Retina (tissue), 1 donor: ENCODE results near the gene SENP7.
"Not testable (repeated sequence)": the region's sequence is repeated elsewhere in the genome, so short reads cannot be mapped to it uniquely, and the experiment has no call there.

Experiments
- DNase-seq: peaks from one replicate; pipeline ENCODE4 v3.0.0-alpha.2; 2016

Gene SENP7

DNA sequence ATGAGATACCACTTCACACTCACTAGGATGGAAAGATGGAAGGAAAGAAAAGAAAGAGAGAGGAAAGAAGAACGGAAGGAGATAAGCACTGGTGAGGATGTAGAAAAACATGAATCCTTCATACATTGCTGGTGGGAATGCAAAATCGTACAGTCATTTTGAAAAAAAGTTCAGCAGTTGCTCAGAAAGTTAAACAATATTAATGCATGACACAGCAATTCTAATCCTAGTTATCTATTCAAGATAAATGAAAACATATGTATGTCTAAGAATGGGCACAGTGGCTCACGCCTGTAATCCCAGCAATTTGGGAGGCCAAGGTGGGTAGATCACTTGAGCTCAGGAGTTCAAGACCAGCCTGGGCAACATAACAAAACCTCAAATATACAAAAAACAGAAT lies 59.1 kb downstream of the SENP7 start:
- no peak for DNase-seq

DNA sequence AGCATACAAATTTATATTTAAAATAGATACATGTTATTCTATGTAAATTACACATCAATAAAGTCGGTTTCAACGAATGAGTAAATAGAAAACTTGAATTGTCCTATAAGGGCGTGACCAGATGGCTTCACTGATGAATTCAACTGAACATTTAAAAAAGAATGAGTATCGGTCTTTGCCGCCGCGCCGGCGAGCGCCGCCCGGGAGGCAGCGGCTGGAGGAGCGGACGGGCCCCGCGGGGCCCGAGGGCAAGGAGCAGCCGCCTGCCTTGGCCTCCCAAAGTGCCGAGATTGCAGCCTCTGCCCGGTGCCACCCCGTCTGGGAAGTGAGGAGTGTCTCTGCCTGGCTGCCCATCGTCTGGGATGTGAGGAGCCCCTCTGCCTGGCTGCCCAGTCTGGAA lies 74.4 kb downstream of the SENP7 start:
- not testable (repeated sequence) for DNase-seq

DNA sequence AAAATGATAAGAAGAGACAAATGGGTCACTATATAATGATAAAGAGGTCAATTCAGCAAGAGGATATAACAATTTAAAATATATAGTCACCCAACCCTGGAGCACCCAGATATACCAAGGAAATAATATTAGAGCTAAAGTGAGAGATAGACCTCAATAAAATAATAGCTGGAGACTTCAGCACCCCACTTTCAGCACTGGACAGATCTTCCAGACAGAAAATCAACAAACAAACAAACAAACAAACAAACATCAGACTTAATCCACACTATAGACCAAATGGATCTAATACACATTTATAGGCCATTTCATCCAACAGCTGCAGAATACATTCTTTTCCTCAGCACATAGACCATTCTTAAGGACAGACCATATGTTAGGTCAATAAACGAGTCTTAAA lies 79.4 kb downstream of the SENP7 start:
- no peak for DNase-seq

DNA sequence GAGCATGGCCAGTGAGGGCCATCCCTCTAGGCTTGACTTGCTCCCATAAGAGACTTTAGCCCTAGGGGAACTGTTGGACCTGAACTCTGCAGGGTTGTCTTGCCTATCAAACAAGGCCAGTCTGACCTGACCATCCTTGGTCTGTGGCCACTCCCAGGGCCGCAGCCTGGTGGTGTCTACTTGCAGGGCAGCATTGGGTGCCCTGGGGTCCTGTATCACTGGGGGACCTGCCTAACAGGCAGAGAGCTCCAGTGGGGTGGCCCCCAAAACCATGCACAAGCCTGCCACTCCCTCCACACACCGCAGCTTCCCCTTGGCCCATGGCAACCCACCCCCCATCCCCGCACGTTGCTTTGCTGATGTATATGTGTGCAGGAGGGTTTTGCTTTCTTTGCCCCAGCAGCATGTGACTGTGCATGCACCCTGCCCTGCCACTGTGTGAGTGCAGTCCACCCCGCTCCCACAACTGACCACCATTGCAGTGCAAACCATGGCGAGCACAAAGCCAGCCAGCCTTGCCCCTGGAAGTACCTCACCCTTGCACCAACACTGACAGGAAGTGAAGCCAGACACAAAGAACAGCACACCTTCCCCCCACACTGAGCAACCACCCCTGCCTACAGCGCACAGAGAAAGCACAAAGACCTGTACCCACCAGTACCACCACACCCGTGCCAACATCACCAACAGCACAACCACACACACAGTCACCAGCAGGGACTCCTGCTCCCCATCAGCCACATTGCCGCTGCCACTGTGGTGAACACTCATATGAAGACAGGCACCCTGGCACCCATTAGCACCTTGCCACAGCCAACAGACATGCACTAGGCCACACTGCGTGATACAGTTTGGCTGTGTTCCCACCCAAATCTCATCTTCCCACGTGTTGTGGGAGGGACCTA lies 88.8 kb downstream of the SENP7 start:
- no peak for DNase-seq

DNA sequence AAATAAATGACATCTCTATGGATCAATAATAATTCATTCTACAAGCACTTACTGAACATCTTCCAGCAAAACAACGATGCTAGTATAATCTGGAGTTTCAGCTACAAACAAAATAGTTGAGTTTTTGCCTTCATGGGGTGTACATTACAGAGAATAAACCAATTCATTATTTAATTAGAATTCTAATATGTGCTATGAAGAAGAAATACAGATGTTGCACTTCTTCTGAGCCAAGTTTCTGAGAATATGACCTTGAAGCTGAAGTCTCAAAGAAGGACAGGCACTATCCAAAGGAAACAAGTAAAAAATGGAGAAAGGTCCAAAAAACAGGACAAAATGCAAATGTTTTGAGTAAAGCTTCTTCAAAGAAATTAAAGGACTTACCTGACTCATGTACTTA lies 94.2 kb downstream of the SENP7 start:
- DNase-seq: no peak

DNA sequence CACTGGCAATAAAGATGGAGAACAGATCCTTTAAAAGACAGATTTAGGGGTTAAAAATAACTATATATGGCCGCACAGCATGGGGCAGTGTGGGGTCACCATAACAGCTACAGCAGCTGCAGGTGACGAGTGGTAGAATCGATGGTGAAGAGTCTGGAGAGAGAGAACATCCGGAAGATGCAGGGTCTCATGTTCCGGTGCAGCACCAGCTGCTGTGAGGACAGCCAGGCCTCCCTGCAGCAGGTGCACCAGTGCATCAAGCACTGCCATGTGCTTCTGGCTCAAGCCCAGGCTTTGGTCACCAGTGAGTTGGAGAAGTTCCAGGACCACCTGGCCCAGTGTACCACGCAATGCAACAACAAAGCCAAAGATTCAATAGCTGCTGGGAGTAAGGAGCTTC lies 98.9 kb downstream of the SENP7 start:
- no peak for DNase-seq

DNA sequence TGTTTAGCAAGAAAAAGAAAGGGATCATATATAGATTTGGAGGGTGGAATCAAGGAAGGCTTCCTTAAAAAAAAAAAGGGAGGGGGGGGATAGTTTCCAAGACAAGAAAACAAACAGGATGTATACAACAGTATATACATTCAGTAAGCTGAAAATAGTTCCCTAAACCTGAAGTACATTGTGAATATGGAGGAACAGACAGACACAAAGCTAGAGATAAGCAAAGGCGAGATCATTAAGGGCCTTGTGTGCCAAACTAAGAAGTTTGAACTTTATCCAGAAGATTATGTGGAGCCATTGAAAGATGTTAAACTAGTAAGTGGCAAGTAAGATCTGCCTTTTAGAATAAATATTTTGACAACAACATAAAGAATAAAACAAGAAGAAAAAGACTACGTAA lies 99.4 kb downstream of the SENP7 start:
- DNase-seq: no peak

DNA sequence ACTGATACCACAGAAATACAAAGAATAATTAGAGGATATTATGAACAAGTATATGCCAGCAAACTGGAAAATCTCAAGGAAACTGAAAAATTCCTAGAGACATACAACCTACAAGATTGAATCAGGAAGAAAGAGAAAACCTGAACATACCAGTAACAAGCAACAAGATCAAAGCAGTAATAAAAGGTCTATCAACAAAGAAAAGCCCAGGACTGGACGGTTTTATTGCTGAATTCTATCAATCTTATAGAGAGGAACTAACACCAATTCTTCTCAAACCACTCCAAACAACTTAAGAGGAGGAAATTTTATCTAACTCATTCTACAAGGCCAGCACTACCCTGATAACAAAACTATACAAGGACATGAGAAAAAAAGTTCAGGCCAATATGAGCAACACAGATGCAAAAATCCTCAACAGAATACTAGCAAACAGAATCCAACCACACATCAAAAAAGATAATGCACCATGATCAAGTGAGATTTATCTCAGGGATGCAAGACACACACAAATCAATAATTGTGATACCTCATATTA lies 121.5 kb downstream of the SENP7 start:
- DNase-seq: no peak

DNA sequence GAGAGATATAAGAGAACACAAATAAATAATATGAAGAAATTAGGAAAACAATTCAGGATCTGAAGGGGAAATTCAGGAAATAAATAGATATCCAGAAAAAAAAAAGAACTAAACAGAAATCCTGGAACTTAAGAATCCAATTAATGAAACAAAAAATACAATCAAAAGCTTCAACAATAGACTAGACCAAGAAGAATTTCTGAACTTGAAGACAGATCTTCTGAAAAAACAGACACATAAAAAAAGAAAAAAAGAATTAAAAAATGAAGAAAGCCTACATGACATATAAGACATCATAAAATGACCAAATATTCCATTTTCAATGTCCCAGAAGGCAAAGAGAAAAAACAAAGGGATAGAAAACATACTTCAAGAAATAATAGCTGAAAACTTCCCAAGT lies 124.3 kb downstream of the SENP7 start:
- no peak for DNase-seq

DNA sequence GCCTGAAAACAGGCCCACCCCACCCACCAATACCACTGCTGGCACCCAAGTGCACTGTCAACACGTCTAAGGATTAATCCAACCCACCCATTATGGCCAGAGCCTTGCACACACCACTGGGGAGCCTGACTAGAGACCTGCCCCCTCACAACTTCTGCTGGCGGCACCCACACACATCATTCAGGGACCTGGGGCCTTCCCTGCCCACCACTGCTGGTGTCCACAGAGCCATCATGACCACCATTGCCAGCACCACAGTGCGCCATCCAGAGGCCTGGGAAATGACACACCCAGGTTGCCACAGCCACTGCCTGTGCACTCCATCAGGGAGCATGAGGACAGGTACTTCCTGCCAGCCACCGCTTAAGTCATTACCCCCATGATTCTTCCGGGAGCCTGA lies 125.7 kb downstream of the SENP7 start:
- no peak for DNase-seq

DNA sequence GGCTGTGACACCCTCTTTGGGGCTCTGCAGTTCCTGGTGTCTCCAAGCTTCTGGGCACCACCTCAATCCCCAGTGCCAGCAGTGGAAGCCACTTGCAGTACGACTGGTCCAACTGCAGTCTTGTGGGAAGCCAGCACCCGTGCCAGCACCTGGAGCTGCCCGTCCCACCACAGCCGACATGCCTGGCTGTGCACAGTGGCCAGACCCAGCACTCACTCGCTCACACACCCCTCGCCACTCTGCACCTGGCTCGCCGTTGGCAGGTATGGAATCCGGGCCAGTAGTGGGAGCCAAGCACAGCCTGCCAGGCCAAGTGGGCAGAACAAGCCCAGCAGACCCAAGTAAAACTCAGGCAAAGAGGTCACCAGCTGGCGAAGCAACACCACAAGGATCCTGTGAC lies 128.6 kb downstream of the SENP7 start:
- no peak for DNase-seq

DNA sequence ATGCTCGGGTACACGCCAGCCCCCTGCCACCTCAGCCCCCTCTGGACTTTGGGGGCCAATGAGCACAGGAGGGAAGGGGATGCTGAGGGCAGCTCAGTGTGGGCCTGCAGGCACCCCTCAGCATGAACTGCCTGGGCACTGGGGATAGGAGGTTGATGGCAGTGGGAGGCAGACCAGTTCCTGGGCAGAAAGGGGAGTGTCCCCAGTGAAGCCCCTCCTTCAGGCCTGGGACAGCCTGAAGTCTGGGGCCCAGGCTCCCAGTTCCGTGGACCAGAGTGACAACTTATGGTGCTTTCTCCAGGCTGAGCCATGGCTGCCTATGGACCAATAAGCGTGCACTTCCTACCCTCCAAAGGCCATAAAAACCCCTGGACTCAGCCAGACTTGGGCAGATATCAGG lies 129.4 kb downstream of the SENP7 start:
- no peak for DNase-seq

DNA sequence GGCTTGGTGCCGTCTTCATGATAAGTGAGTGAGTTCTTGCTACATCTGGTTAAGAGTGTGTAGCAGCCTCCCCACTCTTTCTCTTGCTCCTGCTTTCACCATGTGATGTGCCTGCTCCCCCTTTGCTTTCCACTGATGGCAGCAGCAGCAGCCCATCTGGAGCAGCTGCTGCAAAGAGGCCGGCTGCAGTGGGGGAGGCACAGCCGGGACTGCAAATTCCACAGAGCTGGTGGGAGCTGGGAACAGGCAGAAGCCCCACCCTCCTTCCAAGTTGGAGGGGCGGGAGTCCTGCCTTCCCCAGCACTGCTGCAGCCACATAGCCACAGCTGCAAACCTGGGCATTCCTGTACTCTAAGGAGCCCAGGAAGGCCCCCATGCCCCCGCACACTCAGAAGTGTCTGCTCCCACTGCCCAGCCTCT lies 129.8 kb downstream of the SENP7 start:
- DNase-seq: no peak

DNA sequence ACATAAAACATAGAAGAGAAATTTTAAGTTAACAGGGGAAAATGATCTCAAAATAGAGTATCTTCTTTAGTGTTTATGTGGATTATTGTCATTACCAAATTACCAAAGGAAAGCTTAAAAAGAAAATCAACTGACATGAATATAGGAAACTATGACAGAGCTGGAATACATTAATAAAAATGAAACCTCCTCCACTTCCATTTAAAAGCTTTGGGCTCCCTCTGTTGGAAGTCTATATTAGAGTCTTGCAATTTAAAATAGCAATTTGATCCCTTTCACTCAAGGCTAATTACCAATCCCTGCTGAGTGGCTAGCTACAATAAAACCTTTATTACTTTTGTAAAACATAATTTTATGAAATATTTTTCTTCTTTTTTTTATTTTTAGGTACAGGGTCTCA lies 131.2 kb downstream of the SENP7 start:
- DNase-seq: no peak

DNA sequence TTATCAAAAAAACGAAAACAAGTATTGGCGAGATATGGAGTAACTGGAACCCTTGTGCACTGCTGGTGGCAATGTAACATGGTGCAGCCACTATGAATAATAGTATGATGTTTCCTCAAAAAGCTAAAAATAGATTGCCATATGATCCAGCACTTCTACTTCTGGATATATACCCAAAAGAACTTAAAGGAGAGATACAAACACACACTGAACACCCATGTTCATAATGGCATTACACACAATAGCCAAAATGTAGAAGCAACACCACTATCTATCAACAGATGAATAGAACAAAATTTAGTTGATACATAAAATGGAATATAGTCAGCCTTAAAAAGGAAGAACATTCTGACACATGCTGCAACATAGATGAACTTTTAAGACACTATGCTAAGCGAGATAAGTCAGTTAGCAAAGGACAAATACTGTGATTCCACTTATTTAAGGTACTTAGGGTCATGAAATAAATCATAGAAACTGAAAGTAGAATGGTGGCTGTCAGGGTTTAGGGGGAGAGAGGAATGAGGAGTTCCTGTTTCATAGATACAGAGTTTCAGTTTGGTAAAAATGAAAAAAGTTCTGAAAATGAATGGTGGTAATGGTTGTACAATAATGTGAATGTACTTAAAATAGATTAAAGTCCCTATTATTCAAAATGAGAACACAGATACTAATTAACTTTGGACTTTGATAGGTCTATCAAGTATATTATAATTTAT lies 133.2 kb downstream of the SENP7 start:
- DNase-seq: no peak

DNA sequence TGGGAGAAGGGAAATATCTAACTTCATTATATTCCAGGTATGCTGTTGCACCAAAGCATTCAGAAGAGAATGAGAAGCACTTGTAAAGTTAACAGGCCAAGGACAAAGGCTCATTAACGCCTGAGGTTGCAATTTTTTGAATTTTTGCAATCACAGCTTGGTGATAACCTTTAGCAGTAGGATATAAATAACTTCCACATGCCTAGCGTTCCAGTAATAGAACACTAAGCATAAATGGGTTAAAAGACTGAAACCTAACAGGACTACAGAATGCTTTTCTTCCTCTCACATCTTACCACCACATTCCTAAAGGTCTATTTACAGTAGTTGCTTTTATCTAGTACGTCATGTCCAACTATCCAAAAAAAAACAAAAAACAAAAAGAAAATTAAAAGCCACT lies 135.2 kb downstream of the SENP7 start:
- DNase-seq: no peak

DNA sequence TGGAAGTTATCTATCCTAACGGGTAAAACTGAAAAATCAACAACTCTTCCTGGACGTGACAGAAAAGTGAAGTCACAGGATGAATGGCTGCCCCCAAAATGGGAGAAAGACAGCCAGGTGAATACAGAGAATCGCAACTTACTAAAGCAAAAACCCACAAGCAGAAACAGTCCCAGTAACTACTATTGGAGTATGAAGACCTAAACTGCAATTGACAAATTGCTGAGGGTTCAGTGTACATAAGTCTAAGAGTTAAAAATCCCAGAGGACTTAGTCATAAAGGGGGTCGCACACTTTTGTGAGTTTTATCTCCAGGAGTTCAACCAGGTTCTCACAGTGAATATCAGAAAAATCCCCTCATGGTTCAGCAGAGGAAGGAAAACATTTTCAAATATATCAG lies 135.8 kb downstream of the SENP7 start:
- DNase-seq: no peak

DNA sequence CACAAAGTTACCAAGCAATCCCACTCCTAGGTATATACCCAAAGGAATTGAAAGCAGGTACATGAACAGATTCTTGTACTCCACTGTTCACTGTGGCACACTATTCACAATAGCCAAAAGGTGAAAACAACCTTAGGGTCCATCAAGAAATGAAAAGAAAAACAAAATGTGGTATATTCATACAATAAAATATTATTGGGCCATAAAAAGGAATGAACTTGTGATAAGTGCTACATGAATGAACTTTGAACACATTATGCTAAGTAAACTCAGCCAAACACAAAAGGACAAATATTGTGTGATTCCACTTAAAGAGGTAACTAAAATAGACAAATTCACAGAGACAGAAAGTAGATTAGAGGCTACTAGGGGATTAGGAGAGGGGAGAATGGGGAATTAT lies 137.4 kb downstream of the SENP7 start:
- DNase-seq: no peak

DNA sequence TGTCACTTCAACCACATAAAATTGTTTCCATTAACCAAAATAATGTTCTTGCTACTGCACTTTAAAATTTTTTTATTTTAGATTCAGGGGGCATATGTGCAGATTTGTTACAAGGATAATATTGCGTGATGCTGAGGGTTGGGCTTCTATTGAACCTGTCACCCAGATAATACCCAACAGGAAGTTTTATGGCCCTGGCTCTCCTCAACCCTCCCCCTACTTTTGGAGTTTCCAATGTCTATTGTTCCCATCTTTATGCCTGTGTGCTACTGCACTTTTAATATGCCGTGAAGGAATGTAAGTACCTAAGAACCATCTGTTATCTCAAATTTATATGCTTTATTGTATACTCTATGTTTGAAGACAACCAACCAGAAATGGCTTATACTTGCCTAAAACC lies 150.6 kb downstream of the SENP7 start:
- no peak for DNase-seq

DNA sequence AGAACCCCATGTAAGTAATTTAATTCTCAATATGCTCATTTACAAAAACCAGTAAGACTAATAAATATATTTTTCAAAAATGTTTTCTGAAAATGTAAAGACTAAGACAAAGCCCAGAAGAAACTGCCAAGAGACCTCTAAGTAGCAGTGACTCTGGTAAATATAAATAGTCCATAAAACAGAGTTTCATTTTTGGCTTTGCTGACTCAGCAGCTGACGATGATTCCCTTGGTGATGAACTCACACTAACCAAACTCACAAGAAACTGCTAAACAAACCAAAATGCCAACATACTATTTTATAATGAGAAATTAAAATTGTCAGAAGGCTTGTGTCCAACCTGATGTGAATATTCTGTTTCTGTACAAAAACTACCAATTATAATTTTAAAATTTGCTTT lies 161.2 kb downstream of the SENP7 start:
- DNase-seq: no peak

DNA sequence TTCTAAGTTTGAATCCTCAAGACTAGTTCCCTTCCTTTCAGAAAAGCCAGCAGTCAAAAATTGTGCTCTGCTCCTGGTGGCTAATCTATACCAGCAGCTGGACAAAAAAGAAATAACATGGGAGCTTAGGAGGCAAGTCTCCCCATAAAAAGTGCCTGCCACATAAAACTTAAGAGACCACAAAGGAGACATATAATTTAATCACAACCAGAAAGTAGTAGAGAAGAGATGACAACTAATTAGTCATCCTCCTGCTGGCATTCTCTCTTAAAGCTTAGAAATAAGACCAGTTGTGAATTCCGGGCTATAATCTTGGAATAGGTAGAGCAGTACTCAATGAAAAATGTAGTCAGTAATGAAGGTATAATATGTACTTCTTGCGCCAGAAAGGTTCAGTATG lies 172.4 kb downstream of the SENP7 start:
- no peak for DNase-seq

DNA sequence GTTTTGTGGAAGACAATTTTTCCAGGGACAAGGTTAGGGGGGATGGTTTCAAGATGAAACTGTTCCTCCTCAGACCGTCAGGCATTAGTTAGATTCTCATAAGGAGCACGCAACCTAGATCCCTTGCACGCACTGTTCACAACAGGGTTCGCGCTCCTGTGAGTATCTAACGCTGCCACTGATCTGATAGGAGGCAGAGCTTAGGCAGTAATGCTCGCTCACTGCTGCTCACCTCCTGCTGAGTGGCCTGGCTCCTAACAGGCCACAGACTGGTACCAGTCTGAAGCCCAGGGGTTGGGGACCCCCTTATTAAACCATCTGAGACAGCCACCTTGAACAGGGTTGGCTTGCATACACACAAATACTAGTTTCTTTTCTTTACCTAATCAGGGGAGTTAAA lies 179.1 kb downstream of the SENP7 start:
- no peak for DNase-seq

DNA sequence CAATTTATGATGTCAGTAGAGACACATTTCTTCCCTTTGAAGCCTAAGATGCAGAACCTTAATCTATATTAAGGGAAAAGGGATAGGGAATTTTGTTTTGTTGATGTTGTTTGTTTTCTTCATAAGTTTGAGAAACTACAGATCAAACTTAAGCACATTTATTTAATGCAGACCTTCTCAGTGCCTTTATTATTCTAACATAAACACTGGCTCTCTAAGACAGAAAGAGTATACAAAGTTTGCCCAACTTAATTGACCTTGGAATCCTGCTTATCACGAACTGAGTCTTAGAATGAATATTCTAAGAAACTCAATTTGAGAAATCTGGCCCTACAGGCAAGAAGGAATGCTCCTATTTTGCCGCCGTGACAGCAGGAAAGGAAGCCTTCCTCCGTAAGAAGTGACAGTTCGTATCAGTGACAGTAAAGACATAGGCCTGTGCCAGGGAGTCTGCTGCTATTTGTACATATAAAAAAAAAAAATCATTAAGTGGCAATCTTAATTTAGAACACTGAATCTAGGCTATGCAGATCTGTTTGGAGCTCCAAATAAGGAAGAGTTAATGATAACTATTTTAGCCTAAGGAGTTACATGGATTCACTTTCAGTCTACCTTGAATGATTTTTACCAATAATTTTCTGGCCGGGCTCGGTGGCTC lies 183.9 kb downstream of the SENP7 start:
- DNase-seq: no peak
